ENCODE data around the gene TEX261. TPM values are rescaled to one million over a fixed set of nuclear protein-coding genes. Genes with fewer than 3 reads are reported as not detected.

TEX261 gene
- total RNA-seq, 2 experiments from 2014 or later: 34.5 to 45.8 TPM

- Histone ChIP-seq H3K36me3 (ENCODE audit: insufficient read depth, low read length) (no peaks in the 10 kb centered on the region), H3K4me3 (ENCODE audit: low read depth, low read length, poor library complexity, severe bottlenecking) (no peak overlapping the region), H3K79me2 (ENCODE audit: insufficient read depth, low read depth, low read length) (no peaks in the 10 kb centered on the region), H2AFZ (ENCODE audit: low read length) (no peak overlapping the region), H3K4me2 (ENCODE audit: low read length) (no peak overlapping the region), H3K4me1 (ENCODE audit: insufficient read depth, low read length, poor library complexity, severe bottlenecking) (peaks cover 7% of the 10 kb centered on the region), H4K20me1 (ENCODE audit: insufficient read depth, low read length) (no peaks in the 10 kb centered on the region), H3K9me2 (ENCODE audit: insufficient read depth, low read length) (no peaks in the 10 kb centered on the region), H3K9me3 (ENCODE audit: low read length) (no peaks in the 10 kb centered on the region), H3K27ac (ENCODE audit: low read depth, low read length, poor library complexity, severe bottlenecking) (no peak overlapping the region)
- intact Hi-C loops (cut with micrococcal nuclease; ENCODE audit: unreplicated experiment): no loop called here
- no peak for TF ChIP-seq EZH2phosphoT487 (IDR thresholded peaks at IDR 0.05; ENCODE audit: borderline replicate concordance, low read depth, low read length)
- TF ChIP-seq CTCF (conservative IDR thresholded peaks at IDR 0.05; ENCODE audit: low read length): no peak
- CTCF ChIA-PET (ENCODE audit: unreplicated experiment): no interaction called here
- BruUV-seq (replicated peaks): no TSS peak
- DNase-seq (ENCODE audit: low spot score): no peak
- POLR2A ChIA-PET: no interaction called here
Observed at GRCh38 chr2:70964133-70964532, 30.5 kb downstream of the TEX261 start.

GRCh38 chr2:70962885-70963878, 31.5 kb downstream of the TEX261 start:
- no peak overlapping the region for H3K27ac ChIP-seq (ENCODE audit: low read depth, low read length, poor library complexity, severe bottlenecking)
- ChIA-PET POLR2A (interaction anchor here (1.2 kb wide), 1 partner anchor 10 kb away, joined by 3 read pairs; no protein-coding TSS in a partner anchor), CTCF (ENCODE audit: unreplicated experiment) (interaction anchor here (1.2 kb wide), 1 partner anchor 10 kb away, joined by 3 read pairs; no protein-coding TSS in a partner anchor)
- no peaks in the 10 kb centered on the region for H3K79me2 ChIP-seq (ENCODE audit: insufficient read depth, low read depth, low read length)
- H3K36me3 ChIP-seq (ENCODE audit: insufficient read depth, low read length): no peaks in the 10 kb centered on the region
- H3K9me3 ChIP-seq (ENCODE audit: low read length): no peaks in the 10 kb centered on the region
- no TSS peak for BruUV-seq (replicated peaks)
- no peaks in the 10 kb centered on the region for H4K20me1 ChIP-seq (ENCODE audit: insufficient read depth, low read length)
- peaks cover 15% of the 10 kb centered on the region for H3K4me1 ChIP-seq (ENCODE audit: insufficient read depth, low read length, poor library complexity, severe bottlenecking)
- no peak for DNase-seq (ENCODE audit: low spot score)
- no peak overlapping the region for H2AFZ ChIP-seq (ENCODE audit: low read length)
- H3K4me3 ChIP-seq (ENCODE audit: low read depth, low read length, poor library complexity, severe bottlenecking): no peak overlapping the region
- intact Hi-C loops (cut with micrococcal nuclease; ENCODE audit: unreplicated experiment): no loop called here
- TF ChIP-seq EZH2phosphoT487 (IDR thresholded peaks at IDR 0.05; ENCODE audit: borderline replicate concordance, low read depth, low read length): no peak
- TF ChIP-seq CTCF (conservative IDR thresholded peaks at IDR 0.05; ENCODE audit: low read length): no peak
- no peaks in the 10 kb centered on the region for H3K9me2 ChIP-seq (ENCODE audit: insufficient read depth, low read length)
- H3K4me2 ChIP-seq (ENCODE audit: low read length): no peak overlapping the region

Measured in OCI-LY7 (cell line).